Measurements from ENCODE around the gene FUCA1. TPM values are rescaled to one million over a fixed set of nuclear protein-coding genes. Genes with fewer than 3 reads are reported as not detected.
"Not testable (repeated sequence)": the region's sequence is repeated elsewhere in the genome, so short reads cannot be mapped to it uniquely, and the experiment has no call there.

FUCA1 gene
- total RNA-seq, 2 experiments from 2014 or later, result 3.6 to 4.1 TPM

DNA sequence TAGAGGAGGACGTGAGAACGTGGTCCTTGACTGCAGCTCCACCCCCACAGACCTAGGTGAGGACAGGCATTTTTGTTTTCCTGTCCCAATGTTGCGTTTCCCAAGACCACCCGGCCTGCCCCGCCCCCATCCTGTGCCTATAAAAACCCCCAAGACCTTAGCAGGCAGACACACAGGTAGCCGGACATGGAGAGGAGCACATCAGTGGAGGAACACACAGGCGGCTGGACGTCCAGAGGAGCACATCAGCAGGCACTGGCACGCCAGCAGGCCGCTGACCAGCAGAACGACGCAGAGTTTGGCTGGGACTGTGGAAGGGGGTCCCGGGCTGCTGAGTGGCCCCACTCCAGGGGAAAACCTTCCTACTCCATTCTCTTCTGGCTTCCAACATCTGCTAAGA lies 30.2 kb downstream of the FUCA1 start:
- intact Hi-C loops (cut with DNase I, micrococcal nuclease), result loop anchor here (1.0 to 5.0 kb wide), 3 partner anchors 13 to 36 kb away; partner anchors contain the start of genes FUCA1 (in 1 of the 2), GALE (in 1 of the 2) and HMGCL (in 1 of the 2)
- no peak for ATAC-seq (ENCODE audit: poor library complexity)
- peaks cover 11% of the 10 kb centered on the region for H3K27me3 Mint-ChIP-seq

DNA sequence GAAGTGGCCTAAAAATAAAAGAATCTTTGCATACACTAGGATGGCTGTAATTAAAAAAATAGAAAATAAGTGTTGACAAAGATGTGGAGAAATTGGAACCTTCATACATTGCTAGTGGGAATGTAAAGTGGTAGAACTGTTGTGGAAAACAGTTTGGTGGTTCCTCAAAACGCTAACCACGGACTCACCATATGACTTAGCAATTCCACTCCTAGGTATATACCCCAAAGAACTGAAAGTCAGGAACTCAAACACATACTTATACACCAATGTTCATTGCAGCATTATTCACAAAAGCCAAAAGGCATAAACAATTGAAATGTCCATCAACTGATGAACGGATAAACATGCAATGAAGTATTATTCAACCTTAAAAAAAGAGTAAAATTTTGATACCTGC lies 32.1 kb downstream of the FUCA1 start:
- H3K27ac ChIP-seq (ENCODE audit: low read depth in 1 of 2, low read length in 2 of 2), result no peak overlapping the region
- ATAC-seq (ENCODE audit: poor library complexity), result no peak
- no peaks in the 10 kb centered on the region for H3K9me3 Mint-ChIP-seq

More for the DNA sequence above, 30.2 kb downstream of the FUCA1 start:
- Histone ChIP-seq H3K36me3 (ENCODE audit: insufficient read depth, low read length) (no peaks in the 10 kb centered on the region), H3K9me3 (ENCODE audit: control insufficient read depth in 1 of 2, insufficient read depth in 1 of 2, low read length in 2 of 2) (no peaks in the 10 kb centered on the region), H3K27me3 (ENCODE audit: control insufficient read depth in 1 of 2, insufficient read depth in 2 of 2, low read length in 2 of 2) (no peaks in the 10 kb centered on the region), H3K4me3 (ENCODE audit: low read length) (peak overlapping the region; percentile 38), H3K4me1 (ENCODE audit: insufficient read depth, low read length) (peaks cover 10% of the 10 kb centered on the region), H3K27ac (ENCODE audit: low read depth in 1 of 2, low read length in 2 of 2) (no peak overlapping the region)
- TF ChIP-seq, protein P1, sequence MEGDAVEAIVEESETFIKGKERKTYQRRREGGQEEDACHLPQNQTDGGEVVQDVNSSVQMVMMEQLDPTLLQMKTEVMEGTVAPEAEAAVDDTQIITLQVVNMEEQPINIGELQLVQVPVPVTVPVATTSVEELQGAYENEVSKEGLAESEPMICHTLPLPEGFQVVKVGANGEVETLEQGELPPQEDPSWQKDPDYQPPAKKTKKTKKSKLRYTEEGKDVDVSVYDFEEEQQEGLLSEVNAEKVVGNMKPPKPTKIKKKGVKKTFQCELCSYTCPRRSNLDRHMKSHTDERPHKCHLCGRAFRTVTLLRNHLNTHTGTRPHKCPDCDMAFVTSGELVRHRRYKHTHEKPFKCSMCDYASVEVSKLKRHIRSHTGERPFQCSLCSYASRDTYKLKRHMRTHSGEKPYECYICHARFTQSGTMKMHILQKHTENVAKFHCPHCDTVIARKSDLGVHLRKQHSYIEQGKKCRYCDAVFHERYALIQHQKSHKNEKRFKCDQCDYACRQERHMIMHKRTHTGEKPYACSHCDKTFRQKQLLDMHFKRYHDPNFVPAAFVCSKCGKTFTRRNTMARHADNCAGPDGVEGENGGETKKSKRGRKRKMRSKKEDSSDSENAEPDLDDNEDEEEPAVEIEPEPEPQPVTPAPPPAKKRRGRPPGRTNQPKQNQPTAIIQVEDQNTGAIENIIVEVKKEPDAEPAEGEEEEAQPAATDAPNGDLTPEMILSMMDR (IDR thresholded peaks at IDR 0.05), result no peak
- ChIA-PET POLR2A (interaction anchor here (0.6 to 3.0 kb wide), 3 partner anchors 13 to 37 kb away, joined by 3 to 17 read pairs (median 3); partner anchors contain the start of gene HMGCL), CTCF (interaction anchor here (0.7 to 2.4 kb wide), 2 partner anchors 28 to 67 kb away, joined by 4 to 11 read pairs; no protein-coding TSS in a partner anchor)
- Mint-ChIP-seq H3K9me3 (no peaks in the 10 kb centered on the region), H3K4me1 (ENCODE audit: low read depth) (peaks cover 12% of the 10 kb centered on the region), H3K27ac (no peak overlapping the region), H3K4me3 (peak overlapping the region; percentile 65), H3K36me3 (ENCODE audit: low read depth) (no peaks in the 10 kb centered on the region)
- peak in 2 of 14 experiments; percentile 11 to 32 for DNase-seq

DNA sequence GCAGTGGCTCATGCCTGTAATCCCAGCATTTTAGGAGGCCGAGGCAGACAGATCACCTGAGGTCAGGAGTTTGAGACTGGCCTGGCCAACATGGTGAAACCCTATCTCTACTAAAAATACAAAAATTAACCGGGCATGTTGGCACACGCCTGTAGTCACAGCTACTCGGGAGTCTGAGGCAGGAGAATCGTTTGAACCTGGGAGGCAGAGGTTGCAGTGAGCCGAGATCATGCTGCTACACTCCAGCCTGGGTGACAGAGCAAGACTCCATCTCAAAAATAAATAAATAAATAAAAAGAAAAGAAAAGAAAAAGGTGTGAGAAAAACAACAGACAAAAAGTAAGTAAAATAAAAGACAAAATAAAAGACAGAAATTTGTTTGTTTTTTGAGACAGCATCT lies 33.9 kb downstream of the FUCA1 start:
- Mint-ChIP-seq H3K4me1 (ENCODE audit: low read depth) (peaks cover 12% of the 10 kb centered on the region), H3K27me3 (peaks cover 11% of the 10 kb centered on the region)
- CTCF ChIA-PET, result interaction anchor here (1.2 kb wide), 1 partner anchor 24 kb away, joined by 3 read pairs; no protein-coding TSS in a partner anchor
- H3K27ac Mint-ChIP-seq; H3K9me3 ChIP-seq (ENCODE audit: control insufficient read depth in 1 of 2, insufficient read depth in 1 of 2, low read length in 2 of 2); H3K36me3 ChIP-seq (ENCODE audit: insufficient read depth, low read length); H3K4me3 ChIP-seq (ENCODE audit: low read length); H3K36me3 Mint-ChIP-seq (ENCODE audit: low read depth); H3K9me3 Mint-ChIP-seq; H3K27ac ChIP-seq (ENCODE audit: low read depth in 1 of 2, low read length in 2 of 2); H3K27me3 ChIP-seq (ENCODE audit: control insufficient read depth in 1 of 2, insufficient read depth in 2 of 2, low read length in 2 of 2); POLR2A ChIA-PET; DNase-seq; H3K4me3 Mint-ChIP-seq; H3K4me1 ChIP-seq (ENCODE audit: insufficient read depth, low read length); intact Hi-C loops (cut with DNase I, micrococcal nuclease); ATAC-seq (ENCODE audit: poor library complexity): not testable (repeated sequence)

More for the DNA sequence above, 32.1 kb downstream of the FUCA1 start:
- Mint-ChIP-seq H3K27me3 (peaks cover 11% of the 10 kb centered on the region), H3K27ac (no peak overlapping the region), H3K4me1 (ENCODE audit: low read depth) (peaks cover 12% of the 10 kb centered on the region), H3K4me3 (no peak overlapping the region), H3K36me3 (ENCODE audit: low read depth) (no peaks in the 10 kb centered on the region)
- intact Hi-C loops (cut with DNase I, micrococcal nuclease), result loop anchor here in 1 of 2 experiments (5.0 kb wide), 1 partner anchor 34 kb away; the partner anchor contains the start of gene GALE
- Histone ChIP-seq H3K9me3 (ENCODE audit: control insufficient read depth in 1 of 2, insufficient read depth in 1 of 2, low read length in 2 of 2) (no peaks in the 10 kb centered on the region), H3K36me3 (ENCODE audit: insufficient read depth, low read length) (no peaks in the 10 kb centered on the region), H3K4me3 (ENCODE audit: low read length) (no peak overlapping the region), H3K27me3 (ENCODE audit: control insufficient read depth in 1 of 2, insufficient read depth in 2 of 2, low read length in 2 of 2) (no peaks in the 10 kb centered on the region), H3K4me1 (ENCODE audit: insufficient read depth, low read length) (peaks cover 10% of the 10 kb centered on the region)
- TF ChIP-seq, protein P1 (IDR thresholded peaks at IDR 0.05), result no peak
- ChIA-PET CTCF (no interaction called here), POLR2A (no interaction called here)
- peak in 2 of 14 experiments; percentile 2 to 28 for DNase-seq

All from CD4-positive, alpha-beta T cell (primary cell).